HG03159 (cell line): ENCODE data around the gene ZCCHC24.
"Not testable (repeated sequence)": the region's sequence is repeated elsewhere in the genome, so short reads cannot be mapped to it uniquely, and the experiment has no call there.

Source experiments
- ATAC-seq: cut with Tn5 transposase; IDR thresholded peaks from one replicate; pipeline ENCODE4 v1.9.1; 2021; ENCODE audit warnings: mild to moderate bottlenecking, moderate library complexity; ENCODE audit not compliant: unreplicated experiment

ZCCHC24 gene

DNA sequence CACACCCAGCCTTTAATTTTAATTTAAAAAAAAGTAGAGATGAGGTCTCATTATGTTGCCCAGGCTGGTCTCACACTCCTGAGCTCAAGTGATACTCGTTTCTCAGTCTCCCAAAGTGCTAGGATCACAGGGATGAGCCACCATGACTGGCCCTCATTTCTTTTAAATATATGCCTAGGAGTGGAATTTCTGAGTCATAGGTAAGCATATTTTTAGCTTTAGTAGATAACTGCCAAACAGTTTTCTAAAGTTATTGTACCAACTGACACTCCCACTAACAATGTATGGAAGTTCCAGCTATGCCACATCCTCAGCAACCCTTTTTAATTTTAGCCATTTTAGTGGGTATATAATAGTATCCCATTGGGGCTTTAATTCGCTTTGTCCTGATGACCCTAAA, 111.9 kb downstream of the ZCCHC24 start:
- no peak for ATAC-seq

DNA sequence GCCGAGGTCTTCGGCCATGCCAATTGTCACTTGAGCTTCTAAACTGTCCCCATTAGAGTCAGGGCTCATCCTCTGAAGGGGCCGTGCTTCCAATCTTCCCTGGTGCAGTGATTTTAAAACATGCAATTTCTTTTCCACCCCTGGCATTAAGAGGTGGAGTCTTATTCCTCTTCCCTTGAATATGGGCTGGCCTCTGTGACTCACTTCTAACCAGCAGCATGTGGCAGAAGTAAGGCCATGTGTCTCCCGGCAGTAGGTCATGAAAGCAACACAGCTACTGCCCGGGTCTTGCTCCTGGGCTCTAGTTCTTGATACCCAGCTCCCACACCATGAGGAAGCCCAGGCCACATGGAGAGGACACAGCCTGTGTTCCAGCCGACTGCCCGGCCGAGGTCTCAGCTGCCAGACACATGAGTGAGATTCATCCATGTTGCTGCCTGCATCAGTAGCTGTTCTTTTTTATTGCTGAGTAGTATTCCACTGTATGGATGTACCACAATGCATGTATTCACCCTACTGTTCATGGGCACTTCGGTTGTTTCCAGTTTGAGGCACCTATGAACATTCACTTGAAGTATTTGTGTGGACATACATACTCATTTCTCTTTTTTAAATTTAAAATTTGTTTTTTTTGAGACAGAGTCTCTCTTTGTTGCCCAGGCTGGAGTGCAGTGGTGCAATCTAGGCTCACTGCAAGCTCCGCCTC, 112.7 kb downstream of the ZCCHC24 start:
- not testable (repeated sequence) for ATAC-seq
